Measurements from ENCODE around the gene ADPRHL1.

GRCh38 chr13:113502686-113503085 lies 49.4 kb upstream of the ADPRHL1 start:
- TF ChIP-seq CTCF (IDR thresholded peaks at IDR 0.05; ENCODE audit: low read depth, low read length) (no peak), EZH2phosphoT487 (IDR thresholded peaks at IDR 0.05; ENCODE audit: low read depth) (no peak)
